DMS53 treated with DMSO at 0.1 percent for 48 hours (cell line): ENCODE measurements around the gene CLEC4M.
"Not testable (repeated sequence)": the region's sequence is repeated elsewhere in the genome, so short reads cannot be mapped to it uniquely, and the experiment has no call there.

Source experiments
- DNase-seq: peaks from one replicate; lab custom pipeline; 2025; ENCODE audit not compliant: unreplicated experiment; lab: John Stamatoyannopoulos, UW

The CLEC4M gene

DNA sequence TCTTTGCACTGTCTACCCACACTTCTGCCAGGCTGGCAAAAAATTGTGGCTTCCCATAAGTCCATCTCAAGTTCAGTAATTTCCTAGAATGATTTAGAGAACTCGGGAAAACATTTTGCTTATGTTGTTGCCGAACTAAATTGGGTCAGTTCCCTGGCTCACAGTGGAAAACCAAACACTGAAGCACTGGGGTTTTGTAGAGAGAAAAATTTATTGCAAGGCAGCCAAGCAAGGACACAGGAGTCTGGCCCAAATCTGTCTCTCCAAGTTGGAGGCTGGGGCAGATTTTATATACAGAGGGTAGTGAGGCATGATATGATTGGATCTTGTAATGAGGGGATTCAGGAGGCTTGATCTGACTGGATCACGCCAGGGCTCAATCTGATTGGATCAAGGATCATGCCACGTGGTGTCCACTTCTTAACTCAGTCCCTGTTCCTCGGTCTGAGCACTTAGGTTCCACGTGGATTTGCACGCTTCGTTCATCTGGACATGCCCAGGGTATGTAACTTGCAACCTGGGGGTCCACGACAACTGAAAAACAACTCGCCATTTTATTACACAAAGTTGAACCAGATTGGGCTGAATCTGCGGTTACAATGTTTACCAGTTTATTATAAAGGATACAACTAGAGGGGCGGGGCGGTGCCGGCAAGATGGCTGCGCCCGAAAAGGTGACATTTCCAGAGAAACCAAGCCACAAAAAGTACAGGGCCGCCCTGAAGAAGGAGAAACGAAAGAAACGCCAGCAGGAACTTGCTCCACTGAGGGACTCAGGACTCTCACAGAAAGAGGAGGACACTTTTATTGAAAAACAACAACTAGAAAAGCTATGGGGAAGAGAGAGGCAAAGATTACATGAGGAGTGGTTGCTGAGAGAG lies 23.0 kb upstream of the CLEC4M start:
- no peak for DNase-seq

GRCh38 chr19:7740682-7741054 lies 22.4 kb upstream of the CLEC4M start:
- DNase-seq = no peak

DNA sequence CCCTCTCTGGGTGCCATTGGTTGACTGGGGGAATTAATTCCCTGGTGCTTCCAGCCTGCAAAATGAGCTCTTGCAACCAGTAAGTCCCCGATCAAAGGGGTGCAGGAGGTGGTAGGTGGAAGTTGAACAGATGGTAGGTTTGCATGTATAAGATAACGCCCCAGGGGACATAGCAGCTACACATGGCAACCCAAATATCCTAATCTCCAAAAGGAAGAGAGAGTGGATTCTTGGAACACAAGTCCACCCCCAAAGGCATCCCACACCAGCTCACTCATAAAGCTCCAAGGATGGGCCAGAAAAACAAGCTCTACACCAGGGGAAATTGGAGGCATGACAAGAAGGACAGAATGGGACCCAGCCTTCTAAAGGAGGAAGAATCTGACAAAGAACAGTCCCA lies 20.5 kb upstream of the CLEC4M start:
- no peak for DNase-seq

GRCh38 chr19:7742991-7743390 lies 20.1 kb upstream of the CLEC4M start:
- no peak for DNase-seq

- no peak for DNase-seq
Observed at GRCh38 chr19:7743425-7743841, 19.6 kb upstream of the CLEC4M start.

GRCh38 chr19:7744199-7744786 lies 18.8 kb upstream of the CLEC4M start:
- no peak for DNase-seq

DNA sequence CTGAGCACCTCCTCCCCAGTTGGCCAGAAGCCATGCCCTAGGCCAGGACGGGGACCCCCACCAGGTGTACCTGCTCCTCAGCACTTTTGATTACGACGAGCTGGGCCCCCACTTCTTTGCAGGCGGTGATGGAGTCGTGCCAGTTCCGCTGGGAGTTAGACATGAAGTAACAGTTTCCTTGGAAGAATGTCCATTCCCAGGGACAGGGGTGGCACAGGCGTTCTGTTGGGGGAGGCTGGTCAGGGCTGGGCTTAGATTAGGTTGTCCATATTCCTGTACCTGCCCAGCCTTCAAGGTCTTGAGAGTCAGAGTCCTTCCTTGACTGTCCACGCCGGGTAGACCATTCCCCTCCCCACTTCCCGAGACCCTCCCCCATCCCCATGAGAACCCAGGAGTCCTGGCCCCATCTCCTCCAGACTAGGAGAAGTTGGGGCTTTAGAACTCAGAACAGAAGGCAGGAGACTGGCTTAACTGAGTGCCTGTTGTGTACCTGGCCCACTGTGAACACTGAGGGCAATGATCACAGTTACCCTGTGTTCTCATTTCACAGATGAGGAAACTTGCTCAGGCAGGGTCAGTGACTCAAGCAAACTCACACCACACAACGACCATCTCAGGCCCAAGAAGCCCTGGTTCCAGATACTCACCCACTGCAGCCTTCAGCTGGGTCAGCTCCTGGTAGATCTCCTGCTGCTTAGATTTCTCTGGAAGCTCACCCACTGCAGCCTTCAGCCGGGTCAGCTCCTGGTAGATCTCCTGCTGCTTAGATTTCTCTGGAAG lies 18.0 kb upstream of the CLEC4M start:
- DNase-seq = no peak

- not testable (repeated sequence) for DNase-seq
Observed at GRCh38 chr19:7746306-7746705, 16.7 kb upstream of the CLEC4M start.

DNA sequence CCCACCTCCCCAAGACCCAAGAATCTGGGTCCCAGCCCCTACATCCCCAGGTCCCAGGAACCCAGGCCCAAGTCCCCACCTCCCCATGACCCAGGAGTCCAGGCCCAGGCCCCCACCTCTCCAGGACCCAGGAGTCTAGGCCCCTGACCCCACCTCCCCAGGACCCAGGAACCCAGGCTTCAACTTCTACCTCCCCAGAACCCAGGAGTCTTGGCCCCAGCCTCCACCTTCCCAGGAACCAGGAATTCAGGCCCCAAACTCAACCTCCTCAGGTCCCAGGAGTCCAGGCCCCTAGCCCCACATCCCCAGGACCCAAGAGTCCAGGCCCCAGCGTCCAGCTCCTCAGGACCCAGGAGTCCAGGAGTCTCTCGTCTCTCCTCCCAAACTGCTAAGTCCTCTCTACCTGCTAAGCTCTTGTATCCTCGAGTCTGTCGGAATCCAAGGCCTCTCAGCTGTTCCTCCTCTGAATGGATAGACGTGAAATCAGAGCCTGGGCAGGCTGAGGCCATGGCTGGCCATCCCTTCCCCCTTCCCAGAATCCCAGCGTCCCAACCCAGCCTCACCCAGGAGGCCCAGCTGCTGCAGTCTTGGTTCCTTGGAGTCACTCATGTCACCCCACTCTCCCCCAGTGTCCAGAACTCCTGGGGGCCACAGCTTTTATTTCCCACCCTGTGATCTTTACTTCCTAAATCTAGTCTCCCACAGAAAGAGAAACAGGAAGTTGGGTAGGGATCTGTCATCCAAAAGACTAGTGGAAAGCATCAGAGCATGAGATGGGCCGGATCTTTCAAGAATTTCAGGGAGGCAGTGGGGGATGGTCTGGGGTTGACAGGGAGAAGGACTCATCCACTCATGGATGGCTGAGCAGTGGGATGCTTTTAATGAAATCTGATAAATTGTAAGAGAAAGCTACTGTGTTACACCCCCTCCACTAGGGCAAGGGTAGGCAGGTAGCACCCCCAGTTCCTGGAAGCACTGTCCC lies 15.8 kb upstream of the CLEC4M start, which contains the start of gene CD209:
TSS of gene CD209 (minus strand) at position 632 of the 982 bp plus-strand sequence. CDS start at position 609, 23 bp downstream.
- DNase-seq = no peak

DNA sequence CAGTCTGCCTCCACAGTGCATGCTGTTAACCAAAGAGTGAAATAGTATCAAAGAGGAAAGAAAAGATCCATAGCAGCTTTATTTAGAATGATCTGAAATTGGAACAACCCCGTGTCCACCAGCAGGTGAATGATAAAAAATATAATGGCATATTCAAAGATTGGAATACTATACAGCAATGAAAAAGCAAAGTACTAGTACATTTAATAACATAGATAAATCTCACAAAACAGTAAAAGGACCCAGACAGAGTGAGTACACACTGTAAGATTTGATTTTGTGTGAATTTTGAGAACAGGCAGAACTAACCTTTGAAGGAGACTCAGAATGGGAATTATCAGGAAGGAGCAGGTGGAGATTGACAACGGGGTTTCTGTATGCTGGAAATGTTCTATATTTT lies 14.9 kb upstream of the CLEC4M start:
- no peak for DNase-seq

- peak; percentile 7 for DNase-seq
Observed at GRCh38 chr19:7748756-7749155, 14.3 kb upstream of the CLEC4M start.

DNA sequence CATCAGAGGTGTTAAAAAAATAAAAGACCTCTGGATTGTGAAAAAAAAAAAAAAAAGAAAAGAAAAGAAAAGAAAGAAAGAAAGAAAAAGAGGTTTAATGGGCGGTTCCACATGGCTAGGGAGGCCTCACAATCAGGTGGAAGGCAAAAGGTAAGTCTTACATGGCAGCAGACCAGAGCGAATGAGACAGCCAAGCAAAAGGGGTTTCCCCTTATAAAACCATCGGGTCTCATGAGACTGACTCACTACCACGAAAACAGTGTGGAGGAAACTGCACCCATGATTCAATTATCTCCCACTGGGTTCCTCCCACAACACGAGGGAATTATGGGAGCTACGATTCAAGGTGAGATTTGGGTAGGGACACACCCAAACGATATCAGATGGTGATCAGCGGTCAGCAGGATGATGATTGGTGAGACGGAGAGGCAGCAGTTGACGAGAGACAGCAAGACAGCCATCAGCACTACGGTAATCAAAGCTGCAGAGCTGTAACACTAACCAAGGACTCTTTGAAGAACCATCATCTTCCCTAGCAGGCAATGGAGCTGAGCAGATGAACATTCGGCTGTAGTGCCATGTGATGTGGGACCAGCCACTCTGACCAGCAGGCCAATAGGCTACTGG lies 11.8 kb upstream of the CLEC4M start:
- DNase-seq = no peak

DNA sequence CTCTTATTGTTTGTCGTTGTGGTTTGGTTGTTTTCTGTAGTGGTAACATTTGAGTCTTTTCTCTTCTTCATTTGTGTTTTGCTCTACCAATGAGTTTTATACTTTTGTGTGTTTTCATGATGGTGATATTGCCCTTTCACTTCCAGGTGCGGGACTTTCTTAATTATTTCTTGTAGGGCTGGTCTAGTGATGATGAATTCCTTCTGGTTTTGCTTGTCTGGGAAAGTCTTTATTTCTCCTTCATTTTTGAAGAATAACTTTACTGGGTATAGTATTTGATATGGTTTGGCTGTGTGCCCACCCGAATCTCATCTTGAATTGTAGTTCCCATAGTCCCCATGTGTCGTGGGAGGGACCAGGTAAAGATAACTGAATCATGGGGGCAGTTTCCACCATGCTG lies 6.8 kb upstream of the CLEC4M start:
- no peak for DNase-seq

GRCh38 chr19:7757358-7757757 lies 5.7 kb upstream of the CLEC4M start:
- DNase-seq = no peak

DNA sequence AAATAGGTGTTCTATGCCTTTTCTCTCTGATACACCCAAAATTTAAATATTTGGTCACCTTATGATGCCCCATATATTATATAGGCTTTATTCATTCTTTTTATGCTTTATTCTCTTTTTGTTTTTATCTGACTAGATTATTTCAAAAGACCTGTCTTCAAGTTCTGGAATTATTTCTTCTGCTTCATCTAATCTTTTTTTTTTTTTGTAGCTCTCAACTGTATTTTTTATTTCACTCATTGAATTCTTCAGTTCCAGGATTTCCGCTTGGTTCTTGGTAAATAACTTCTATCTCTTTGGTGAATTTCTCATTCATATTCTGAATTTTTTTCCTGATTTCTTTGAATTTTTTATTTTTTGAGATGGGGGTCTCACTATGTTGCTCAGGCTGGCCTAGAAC lies 3.9 kb upstream of the CLEC4M start:
- no peak for DNase-seq

DNA sequence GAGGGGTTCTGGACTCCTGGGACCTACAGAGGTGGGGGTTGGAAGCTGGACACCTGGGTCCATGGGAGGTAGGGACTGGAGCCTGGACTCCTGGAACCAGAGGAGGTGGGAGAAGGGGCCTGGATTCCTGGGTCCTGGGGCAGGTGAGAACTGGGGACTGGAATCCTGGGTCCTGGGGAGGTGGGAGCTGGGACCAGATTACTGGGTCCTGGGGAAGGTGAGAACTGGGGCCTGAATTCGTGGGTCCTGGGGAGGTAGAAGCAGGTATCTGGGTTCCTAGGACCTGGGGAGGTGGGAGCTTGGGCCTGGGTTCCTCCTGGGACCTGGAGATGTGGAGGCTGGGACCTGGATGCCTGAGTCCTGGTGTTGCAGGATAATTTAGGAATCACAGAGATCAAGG lies 653 bp downstream of the CLEC4M start:
- no peak for DNase-seq

- not testable (repeated sequence) for DNase-seq
Observed at GRCh38 chr19:7764157-7764556, 1.1 kb downstream of the CLEC4M start.

GRCh38 chr19:7765043-7765442 lies 2.0 kb downstream of the CLEC4M start:
- DNase-seq = not testable (repeated sequence)

DNA sequence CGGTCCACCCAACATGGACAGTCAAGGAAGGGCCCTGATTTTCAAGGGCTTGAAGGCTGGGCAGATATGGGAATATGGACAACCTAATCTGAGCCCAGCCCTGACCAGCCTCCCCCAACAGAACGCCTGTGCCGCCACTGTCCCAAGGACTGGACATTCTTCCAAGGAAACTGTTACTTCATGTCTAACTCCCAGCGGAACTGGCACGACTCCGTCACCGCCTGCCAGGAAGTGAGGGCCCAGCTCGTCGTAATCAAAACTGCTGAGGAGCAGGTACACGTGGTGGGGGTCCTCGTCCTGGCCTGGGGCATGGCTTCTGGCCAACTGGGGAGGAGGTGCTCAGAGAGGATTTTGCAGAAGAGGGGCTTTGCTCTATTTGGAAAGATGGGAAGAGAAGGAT lies 3.5 kb downstream of the CLEC4M start:
- no peak for DNase-seq

DNA sequence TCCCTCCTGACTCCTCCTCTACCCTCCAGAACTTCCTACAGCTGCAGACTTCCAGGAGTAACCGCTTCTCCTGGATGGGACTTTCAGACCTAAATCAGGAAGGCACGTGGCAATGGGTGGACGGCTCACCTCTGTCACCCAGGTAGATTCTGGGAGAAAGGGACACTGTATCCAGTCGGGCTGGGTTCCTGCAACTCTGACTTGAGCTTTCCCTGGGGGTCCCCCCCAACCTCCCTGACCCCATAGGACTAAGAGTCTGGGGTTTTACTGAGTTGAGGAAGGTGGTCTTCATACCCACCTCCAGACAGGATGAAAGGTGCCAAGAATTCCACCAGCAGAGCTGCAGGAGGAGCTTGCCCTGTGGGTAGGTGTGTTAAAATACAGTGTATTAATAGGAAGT lies 4.4 kb downstream of the CLEC4M start:
- no peak for DNase-seq
